ENCODE measurements around the gene ARID4B. TPM values are rescaled to one million over a fixed set of nuclear protein-coding genes. Genes with fewer than 3 reads are reported as not detected.

Gene ARID4B
- polyA plus RNA-seq, 1 donor (not counting 4 experiments of a cell fraction or from before 2014, with no cell fraction given) = 12.7 TPM

DNA sequence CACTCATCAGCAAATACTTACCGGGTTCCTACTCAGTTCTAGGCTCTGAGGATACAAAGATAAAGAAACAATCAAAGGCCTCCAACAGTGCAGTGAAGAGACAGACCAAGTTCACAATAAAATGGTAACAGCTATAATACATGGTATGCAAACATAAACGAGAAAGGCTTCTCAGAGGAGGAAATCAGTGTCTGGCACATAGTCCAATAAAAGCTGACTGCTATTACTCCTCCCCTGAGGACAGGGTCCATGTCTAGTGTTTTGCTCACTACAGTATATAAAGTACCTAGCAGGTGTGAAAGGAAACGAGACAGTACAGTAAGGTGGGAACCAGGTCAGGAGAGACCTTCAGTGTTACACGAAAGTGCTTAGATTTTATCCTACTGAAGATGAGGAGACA lies 171.2 kb downstream of the ARID4B start:
- Histone ChIP-seq H3K9me3 (ENCODE audit: control insufficient read depth, low read depth, low read length) (no peaks in the 10 kb centered on the region), H3K27ac (ENCODE audit: control insufficient read depth, insufficient read depth, low read length) (no peak overlapping the region), H3K27me3 (ENCODE audit: control insufficient read depth, extremely low read depth, insufficient read depth, low read length) (no peaks in the 10 kb centered on the region), H4K20me1 (ENCODE audit: control insufficient read depth, extremely low read depth, insufficient read depth, low read length) (no peaks in the 10 kb centered on the region), H3K36me3 (ENCODE audit: control insufficient read depth in 2 of 2, extremely low read depth in 1 of 2, insufficient read depth in 2 of 2, low read length in 2 of 2) (peaks cover 14 to 21% of the 10 kb centered on the region in 2 experiments), H3K4me3 (ENCODE audit: control insufficient read depth in 2 of 3, extremely low read depth in 1 of 3, insufficient read depth in 2 of 3, low read depth in 1 of 3, low read length in 3 of 3) (no peak overlapping the region), H3K4me2 (ENCODE audit: control insufficient read depth, extremely low read depth, insufficient read depth, low read depth, low read length) (no peak overlapping the region), H3K4me1 (ENCODE audit: control insufficient read depth, extremely low read depth, insufficient read depth, low read length) (peaks cover 3% of the 10 kb centered on the region), H3K79me2 (ENCODE audit: control insufficient read depth, insufficient read depth, low read length) (peaks cover 31% of the 10 kb centered on the region), H3K9me1 (ENCODE audit: control insufficient read depth, extremely low read depth, insufficient read depth, low read length) (no peaks in the 10 kb centered on the region), H2AFZ (ENCODE audit: control insufficient read depth, low read length) (no peak overlapping the region), H3K9ac (ENCODE audit: control insufficient read depth, extremely low read depth, insufficient read depth, low read length) (no peak overlapping the region)
- FAIRE-seq = no peak
- no peak for TF ChIP-seq EZH2 (IDR thresholded peaks at IDR 0.05; ENCODE audit: low read length)
- TF ChIP-seq, protein P1, sequence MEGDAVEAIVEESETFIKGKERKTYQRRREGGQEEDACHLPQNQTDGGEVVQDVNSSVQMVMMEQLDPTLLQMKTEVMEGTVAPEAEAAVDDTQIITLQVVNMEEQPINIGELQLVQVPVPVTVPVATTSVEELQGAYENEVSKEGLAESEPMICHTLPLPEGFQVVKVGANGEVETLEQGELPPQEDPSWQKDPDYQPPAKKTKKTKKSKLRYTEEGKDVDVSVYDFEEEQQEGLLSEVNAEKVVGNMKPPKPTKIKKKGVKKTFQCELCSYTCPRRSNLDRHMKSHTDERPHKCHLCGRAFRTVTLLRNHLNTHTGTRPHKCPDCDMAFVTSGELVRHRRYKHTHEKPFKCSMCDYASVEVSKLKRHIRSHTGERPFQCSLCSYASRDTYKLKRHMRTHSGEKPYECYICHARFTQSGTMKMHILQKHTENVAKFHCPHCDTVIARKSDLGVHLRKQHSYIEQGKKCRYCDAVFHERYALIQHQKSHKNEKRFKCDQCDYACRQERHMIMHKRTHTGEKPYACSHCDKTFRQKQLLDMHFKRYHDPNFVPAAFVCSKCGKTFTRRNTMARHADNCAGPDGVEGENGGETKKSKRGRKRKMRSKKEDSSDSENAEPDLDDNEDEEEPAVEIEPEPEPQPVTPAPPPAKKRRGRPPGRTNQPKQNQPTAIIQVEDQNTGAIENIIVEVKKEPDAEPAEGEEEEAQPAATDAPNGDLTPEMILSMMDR (optimal IDR thresholded peaks at IDR 0.05 in 1 of 3, IDR thresholded peaks at IDR 0.05 in 1 of 3, conservative IDR thresholded peaks at IDR 0.05 in 1 of 3; ENCODE audit: extremely low read depth in 1 of 3, insufficient read depth in 2 of 3, low read length in 3 of 3) = no peak
- dilution Hi-C loops (cut with MboI; ENCODE audit: extremely low pct_ligation_motif_present, low sequenced_read_pairs) = no loop called here
- DNase-seq (ENCODE audit: low read depth, low spot score) = no peak

DNA sequence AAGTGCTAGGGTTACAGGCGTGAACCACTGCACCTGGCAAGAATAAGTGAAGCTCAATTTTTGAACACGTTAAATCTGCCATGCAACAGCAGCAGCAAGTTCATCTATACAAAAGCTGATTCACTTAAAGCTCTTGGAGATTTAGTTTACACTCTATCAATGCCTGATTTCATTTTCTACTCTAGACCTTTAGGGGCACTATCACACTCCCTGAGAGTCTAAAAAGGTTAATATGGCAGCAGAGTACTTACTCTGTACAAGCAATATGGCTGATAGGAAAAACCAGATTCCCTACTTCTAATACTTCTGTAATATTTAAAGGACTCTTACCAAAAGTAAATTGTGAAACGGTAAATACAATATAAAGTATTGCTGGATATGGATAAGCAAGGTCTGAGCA lies 171.7 kb downstream of the ARID4B start:
- TF ChIP-seq EZH2 (IDR thresholded peaks at IDR 0.05; ENCODE audit: low read length) = no peak
- TF ChIP-seq, protein P1 (optimal IDR thresholded peaks at IDR 0.05 in 1 of 3, IDR thresholded peaks at IDR 0.05 in 1 of 3, conservative IDR thresholded peaks at IDR 0.05 in 1 of 3; ENCODE audit: extremely low read depth in 1 of 3, insufficient read depth in 2 of 3, low read length in 3 of 3) = no peak
- no peak overlapping the region for H3K27ac ChIP-seq (ENCODE audit: control insufficient read depth, insufficient read depth, low read length)
- H3K9me3 ChIP-seq (ENCODE audit: control insufficient read depth, low read depth, low read length) = no peaks in the 10 kb centered on the region
- dilution Hi-C loops (cut with MboI; ENCODE audit: extremely low pct_ligation_motif_present, low sequenced_read_pairs) = no loop called here
- DNase-seq (ENCODE audit: low read depth, low spot score) (no peak), FAIRE-seq (no peak)
- peaks cover 14 to 21% of the 10 kb centered on the region in 2 experiments for H3K36me3 ChIP-seq (ENCODE audit: control insufficient read depth in 2 of 2, extremely low read depth in 1 of 2, insufficient read depth in 2 of 2, low read length in 2 of 2)
- no peak overlapping the region for H3K9ac ChIP-seq (ENCODE audit: control insufficient read depth, extremely low read depth, insufficient read depth, low read length)
- H3K4me2 ChIP-seq (ENCODE audit: control insufficient read depth, extremely low read depth, insufficient read depth, low read depth, low read length) = no peak overlapping the region
- H3K9me1 ChIP-seq (ENCODE audit: control insufficient read depth, extremely low read depth, insufficient read depth, low read length) = no peaks in the 10 kb centered on the region
- H3K4me3 ChIP-seq (ENCODE audit: control insufficient read depth in 2 of 3, extremely low read depth in 1 of 3, insufficient read depth in 2 of 3, low read depth in 1 of 3, low read length in 3 of 3) = no peak overlapping the region
- H2AFZ ChIP-seq (ENCODE audit: control insufficient read depth, low read length) = no peak overlapping the region
- peaks cover 31% of the 10 kb centered on the region for H3K79me2 ChIP-seq (ENCODE audit: control insufficient read depth, insufficient read depth, low read length)
- H4K20me1 ChIP-seq (ENCODE audit: control insufficient read depth, extremely low read depth, insufficient read depth, low read length) = no peaks in the 10 kb centered on the region
- no peaks in the 10 kb centered on the region for H3K27me3 ChIP-seq (ENCODE audit: control insufficient read depth, extremely low read depth, insufficient read depth, low read length)
- no peaks in the 10 kb centered on the region for H3K4me1 ChIP-seq (ENCODE audit: control insufficient read depth, extremely low read depth, insufficient read depth, low read length)

Data from keratinocyte (primary cell).